HepG2 (cell line): ENCODE data around the gene ATP6V0D1. TPM values are rescaled to one million over a fixed set of nuclear protein-coding genes. Genes with fewer than 3 reads are reported as not detected.

ENCODE experiments used
- ATAC-seq: fragments of 200-7000 bp; cut with Tn5 transposase; 3 replicates; pipeline ENCODE4 v1.9.1; 2020; ENCODE audit warnings: mild to moderate bottlenecking, moderate library complexity
- BruUV-seq: library from RNA; stranded (reverse); fragments of 400-500 nt; replicated peaks from 2 replicates; lab custom pipeline; 2021; lab: Mats Ljungman, UMichigan
- CTCF ChIA-PET: fragments of 300-600 bp; formaldehyde crosslinking; extraction: SDS; loops from one replicate; lab custom pipeline; 2021; ENCODE audit warnings: low total read pairs, inconsistent platforms, low intra/inter-chr PET ratio; lab: Yijun Ruan, JAX
- POLR2A ChIA-PET: fragments of 350-600 bp; sonication (Branson Sonifier 250); formaldehyde crosslinking; loops from one replicate; lab custom pipeline; 2020; ENCODE audit warnings: antibody characterized with exemption, inconsistent platforms; lab: Yijun Ruan, JAX
- DNase-seq: peaks from one replicate; pipeline ENCODE4 v3.0.0-alpha.2; 2015; ENCODE audit warnings: low spot score
- FAIRE-seq: peaks from 3 replicates; lab custom pipeline; 2011; peaks lifted over from hg19 to GRCh38; lab: Jason Lieb, UNC
- H2AFZ ChIP-seq: one replicate; pipeline ENCODE4 v1.6.1; 2011; ENCODE audit warnings: low read length, inconsistent platforms
- H3K27ac ChIP-seq: fragments of 300-600 bp; 3 replicates; pipeline ENCODE4 v1.8.0; 2011; ENCODE audit warnings: mixed run types, mild to moderate bottlenecking, mixed read lengths, low read length, inconsistent platforms; ENCODE audit not compliant: insufficient read depth; ENCODE audit errors: extremely low read length
- H3K27me3 ChIP-seq, 2 experiments: fragments of 200-600 bp in 1 of 2; 2 replicates in 1 of 2; 3 replicates in 1 of 2; pipeline versions ENCODE4 v1.6.0 to v1.8.0; 2011; ENCODE audit warnings: low read length in 2 of 2, mild to moderate bottlenecking in 2 of 2, moderate library complexity in 2 of 2, inconsistent platforms in 1 of 2; ENCODE audit not compliant: insufficient read depth in 2 of 2, control insufficient read depth in 1 of 2
- H3K36me3 ChIP-seq, 2 experiments: fragments of 200-600 bp in 1 of 2; replicated peaks in 1 of 2; 2 replicates in 1 of 2; 3 replicates in 1 of 2; pipeline versions ENCODE4 v1.5.1 to v1.8.0; 2011; ENCODE audit warnings: low read length in 2 of 2, inconsistent platforms in 1 of 2; ENCODE audit not compliant: insufficient read depth in 2 of 2, control insufficient read depth in 1 of 2
- H3K4me1 ChIP-seq: 2 replicates; pipeline ENCODE4 v1.5.1; 2012; ENCODE audit warnings: low read length, inconsistent platforms; ENCODE audit not compliant: insufficient read depth
- H3K4me2 ChIP-seq: 2 replicates; pipeline ENCODE4 v1.6.0; 2011; ENCODE audit warnings: low read depth, low read length, inconsistent platforms
- H3K4me3 ChIP-seq, 3 experiments: fragments of 200-600 bp in 1 of 3; sonication (generic), shearing (Covaris generic) in 1 of 3; replicated peaks in 1 of 3; 2 replicates each; pipeline ENCODE4 v1.5.1; 2011 to 2016; ENCODE audit warnings: low read length in 3 of 3, inconsistent platforms in 2 of 3, low read depth in 2 of 3, mild to moderate bottlenecking in 2 of 3, control low read depth in 1 of 3, mixed read lengths in 1 of 3; ENCODE audit not compliant: insufficient read depth in 1 of 3
- H3K79me2 ChIP-seq: one replicate; pipeline ENCODE4 v1.6.1; 2011; ENCODE audit warnings: low read length, inconsistent platforms; ENCODE audit not compliant: insufficient read depth
- H3K9ac ChIP-seq: 2 replicates; pipeline ENCODE4 v1.6.0; 2011; ENCODE audit warnings: mild to moderate bottlenecking, low read depth, low read length, inconsistent platforms; ENCODE audit not compliant: insufficient read depth
- H3K9me3 ChIP-seq: 2 replicates; pipeline ENCODE4 v1.5.1; 2012; ENCODE audit warnings: mild to moderate bottlenecking, low read length
- H4K20me1 ChIP-seq: 2 replicates; pipeline ENCODE4 v1.6.0; 2011; ENCODE audit warnings: inconsistent platforms, mild to moderate bottlenecking, low read length, moderate library complexity; ENCODE audit not compliant: insufficient read depth
- ARNT2 ChIP-seq: sonication (generic); formaldehyde crosslinking; IDR thresholded peaks from 2 replicates; pipeline ENCODE4 v1.8.0; 2022; ENCODE audit warnings: mild to moderate bottlenecking, low read depth, missing genetic modification reagents, moderate library complexity
- CAMTA2 ChIP-seq: sonication (generic); formaldehyde crosslinking; IDR thresholded peaks from 2 replicates; pipeline ENCODE4 v1.4.0; 2020; ENCODE audit warnings: mild to moderate bottlenecking, missing genetic modification reagents, borderline replicate concordance
- CSRNP1 ChIP-seq: sonication (generic); formaldehyde crosslinking; IDR thresholded peaks from 2 replicates; pipeline ENCODE4 v1.8.1; 2023; ENCODE audit warnings: mild to moderate bottlenecking, missing genetic modification reagents
- DR1 ChIP-seq: sonication (generic); formaldehyde crosslinking; IDR thresholded peaks from 2 replicates; pipeline ENCODE4 v1.8.0; 2021; ENCODE audit warnings: mild to moderate bottlenecking, missing genetic modification reagents, inconsistent platforms
- HDAC1 ChIP-seq: sonication (generic); formaldehyde crosslinking; IDR thresholded peaks from 2 replicates; pipeline ENCODE4 v1.5.1; 2020; ENCODE audit warnings: mild to moderate bottlenecking, missing genetic modification reagents
- HIC2 ChIP-seq: sonication (generic); formaldehyde crosslinking; IDR thresholded peaks from 2 replicates; pipeline ENCODE4 v1.9.0; 2022; ENCODE audit warnings: low read depth, missing genetic modification reagents
- HNF4A ChIP-seq: sonication (generic); formaldehyde crosslinking; IDR thresholded peaks from 2 replicates; pipeline ENCODE4 v1.4.0; 2020; ENCODE audit warnings: missing genetic modification reagents
- HNRNPUL1 ChIP-seq: fragments of 200-400 bp; formaldehyde crosslinking; IDR thresholded peaks from 2 replicates; pipeline ENCODE4 v1.6.1; 2017; ENCODE audit warnings: low read depth, mild to moderate bottlenecking, low read length, moderate library complexity
- ISL2 ChIP-seq: sonication (generic); formaldehyde crosslinking; IDR thresholded peaks from 2 replicates; pipeline ENCODE4 v1.5.0; 2020; ENCODE audit warnings: missing genetic modification reagents
- NKX3-1 ChIP-seq: sonication (generic); formaldehyde crosslinking; IDR thresholded peaks from 2 replicates; pipeline ENCODE4 v1.5.0; 2020; ENCODE audit warnings: missing genetic modification reagents
- SP4 ChIP-seq: sonication (generic); formaldehyde crosslinking; IDR thresholded peaks from 2 replicates; pipeline ENCODE4 v1.8.1; 2023; ENCODE audit warnings: mild to moderate bottlenecking, missing genetic modification reagents
- ZBTB38 ChIP-seq: sonication (generic); formaldehyde crosslinking; IDR thresholded peaks from 2 replicates; pipeline ENCODE4 v1.5.1; 2020; ENCODE audit warnings: mild to moderate bottlenecking, missing genetic modification reagents
- ZNF354B ChIP-seq: sonication (generic); formaldehyde crosslinking; IDR thresholded peaks from 2 replicates; pipeline ENCODE4 v1.8.0; 2022; ENCODE audit warnings: mild to moderate bottlenecking, missing genetic modification reagents
- ZNF563 ChIP-seq: sonication (generic); formaldehyde crosslinking; IDR thresholded peaks from 2 replicates; pipeline ENCODE4 v1.8.0; 2022; ENCODE audit warnings: mild to moderate bottlenecking, moderate library complexity, missing genetic modification reagents
- ZNF615 ChIP-seq: sonication (generic); formaldehyde crosslinking; IDR thresholded peaks from 2 replicates; pipeline ENCODE4 v1.5.0; 2020; ENCODE audit warnings: mild to moderate bottlenecking, missing genetic modification reagents, borderline replicate concordance
- ZNF761 ChIP-seq: sonication (generic); formaldehyde crosslinking; conservative IDR thresholded peaks from 2 replicates; pipeline ENCODE4 v1.4.0; 2020; ENCODE audit warnings: mild to moderate bottlenecking, missing genetic modification reagents
- ZNF768 ChIP-seq: sonication (generic); formaldehyde crosslinking; IDR thresholded peaks from 2 replicates; pipeline ENCODE4 v1.4.0; 2020; ENCODE audit warnings: missing genetic modification reagents
- ZUFSP ChIP-seq: sonication (generic); formaldehyde crosslinking; IDR thresholded peaks from 2 replicates; pipeline ENCODE4 v1.9.0; 2021; ENCODE audit warnings: missing genetic modification reagents, mild to moderate bottlenecking, borderline replicate concordance
- WGBS: methylation state at CpG from one replicate; pipeline ENCODE4 v1.1.6; 2017; ENCODE audit warnings: low lambda C conversion rate; 5-methylcytosine and 5-hydroxymethylcytosine counted together
- in situ Hi-C: cut with HindIII; loops from 2 replicates; pipeline ENCODE4 v1.10.0; 2017; ENCODE audit warnings: low pct_unique_long_range_greater_than_20kb; ENCODE audit not compliant: extremely low pct_ligation_motif_present
- intact Hi-C: fragments of 100-400 bp; cut with micrococcal nuclease; formaldehyde crosslinking; loops from one replicate; pipeline ENCODE4 v1.10.0; 2022; ENCODE audit not compliant: unreplicated experiment
- polyA plus RNA-seq, 8 experiments: library from polyadenylated mRNA; depleted of rRNA in 3 of 8; stranded (reverse) in 7 of 8; unstranded in 1 of 8; fragments of >200 nt; fragmentation: Illumina TruSeq in 4 of 8; extraction: Trizol in 4 of 8; gene quantifications; 2 replicates each; pipeline versions ENCODE4 v1.2.1 to v1.2.3, GENCODE V29; 2011 to 2016; ENCODE audit warnings: low read depth in 4 of 8, missing spikeins in 1 of 8, mixed read lengths in 1 of 8; ENCODE audit not compliant: insufficient read depth in 1 of 8
- total RNA-seq, 5 experiments: library from RNA; depleted of rRNA; stranded (reverse); fragments of >200 nt; fragmentation: Illumina TruSeq; extraction: Trizol; gene quantifications; 2 replicates each; pipeline ENCODE4 v1.2.3, GENCODE V29; 2016; ENCODE audit warnings: low read depth in 1 of 5

ATP6V0D1 gene
- total and polyA plus RNA-seq, 2 of the 13 experiments (the other 11 are each of a cell fraction or from before 2014, with no cell fraction given), result 51.1 to 61.3 TPM

- CTCF ChIA-PET, result interaction anchor here (1.6 kb wide), 1 partner anchor 9 kb away, joined by 5 read pairs; no protein-coding TSS in a partner anchor
- TF ChIP-seq NKX3-1 (CRISPR knock-in tag), result no peak
- TF ChIP-seq CSRNP1 (CRISPR knock-in tag), result no peak
- peak; percentile 12; the same call in 1 of the 2 replicates for TF ChIP-seq ZNF768
- TF ChIP-seq HNF4A, result peak; percentile 17; the same call in 1 of the 2 replicates
- peak; percentile 22 for TF ChIP-seq HDAC1 (CRISPR knock-in tag)
- TF ChIP-seq HIC2 (CRISPR knock-in tag), result peak; percentile 20; the same call in 1 of the 2 replicates
- 0 out of 2 replicates have a peak, but pooled peaks have one; percentile 21 for TF ChIP-seq ARNT2
- TF ChIP-seq HNRNPUL1, result no peak
- TF ChIP-seq SP4 (CRISPR knock-in tag), result 0 out of 2 replicates have a peak, but pooled peaks have one; percentile 36
- 0 out of 2 replicates have a peak, but pooled peaks have one; percentile 14 for TF ChIP-seq ISL2
- TF ChIP-seq DR1 (CRISPR knock-in tag), result no peak
- no peak for TF ChIP-seq ZUFSP (CRISPR knock-in tag)
- 0 out of 2 replicates have a peak, but pooled peaks have one; percentile 9 for TF ChIP-seq ZNF563
- TF ChIP-seq CAMTA2, result peak; percentile 64; the same call in 1 of the 2 replicates
- TF ChIP-seq ZNF761 (CRISPR knock-in tag), result no peak
- 0 out of 2 replicates have a peak, but pooled peaks have one; percentile 35 for TF ChIP-seq ZBTB38 (CRISPR knock-in tag)
- 0 out of 2 replicates have a peak, but pooled peaks have one; percentile 48 for TF ChIP-seq ZNF354B (CRISPR knock-in tag)
- TF ChIP-seq ZNF615, result 0 out of 2 replicates have a peak, but pooled peaks have one; percentile 15
These were observed 49.3 kb upstream of the ATP6V0D1 start for GRCh38 chr16:67530013-67530939.

More at GRCh38 chr16:67530013-67530939, 49.3 kb upstream of the ATP6V0D1 start:
- no peak overlapping the region for H3K27ac ChIP-seq
- in situ Hi-C loops (no loop called here), intact Hi-C loops (no loop called here)
- H3K9me3 ChIP-seq, result no peaks in the 10 kb centered on the region
- peaks cover 4% of the 10 kb centered on the region for H3K79me2 ChIP-seq
- ATAC-seq (peak; percentile 8), DNase-seq (no peak), FAIRE-seq (no peak)
- H2AFZ ChIP-seq, result no peak overlapping the region
- H3K4me1 ChIP-seq, result peaks cover 64% of the 10 kb centered on the region
- WGBS, result 49% methylated on average over 29 of the region's 48 CpGs
- H3K9ac ChIP-seq, result peak overlapping the region; percentile 74
- peaks cover 2 to 16% of the 10 kb centered on the region in 2 experiments; a peak in 3 of 5 replicates for H3K27me3 ChIP-seq
- POLR2A ChIA-PET, result interaction anchor here (1.1 to 2.8 kb wide), 4 partner anchors 9 to 136 kb away, joined by 3 to 19 read pairs (median 6); partner anchors contain the start of genes C16orf86, CTCF and ENKD1
- no TSS peak for BruUV-seq
- H4K20me1 ChIP-seq, result peaks cover 21% of the 10 kb centered on the region; the same call in 1 of the 2 replicates
- H3K36me3 ChIP-seq, result no peaks in the 10 kb centered on the region
- H3K4me3 ChIP-seq, result peak overlapping the region; percentile 69 to 82 (median 74)
- H3K4me2 ChIP-seq, result peak overlapping the region; percentile 99
